Liver (tissue), 3 donors: ENCODE measurements around the gene CFAP157.

Experiments
- CTCF ChIP-seq: fragments of 150-350 bp; IDR thresholded peaks from 2 replicates; pipeline ENCODE4 v1.5.1; 2017; ENCODE audit warnings: improper control_type of control experiment, low read depth, low read length; ENCODE audit not compliant: missing input control
- FOXA1 ChIP-seq: IDR thresholded peaks from 2 replicates; pipeline ENCODE4 v1.6.1; 2016; ENCODE audit warnings: antibody characterized with exemption
- GABPA ChIP-seq, 2 donors: IDR thresholded peaks in 1 of 2; conservative IDR thresholded peaks in 1 of 2; 2 replicates each; pipeline ENCODE4 v1.6.1; 2016; ENCODE audit warnings: antibody characterized with exemption in 2 of 2, mild to moderate bottlenecking in 1 of 2, moderate library complexity in 1 of 2
- JUND ChIP-seq, 2 donors: IDR thresholded peaks; 2 replicates each; pipeline ENCODE4 v1.6.1; 2016; ENCODE audit warnings: antibody characterized with exemption in 2 of 2
- RAD21 ChIP-seq, 2 donors: IDR thresholded peaks; 2 replicates each; pipeline ENCODE4 v1.6.1; 2016; ENCODE audit warnings: antibody characterized with exemption in 2 of 2, mild to moderate bottlenecking in 2 of 2
- SP1 ChIP-seq: IDR thresholded peaks from 2 replicates; pipeline ENCODE4 v1.6.1; 2018; ENCODE audit warnings: antibody characterized with exemption, mild to moderate bottlenecking
- TAF1 ChIP-seq: conservative IDR thresholded peaks from 2 replicates; pipeline ENCODE4 v1.6.1; 2016; ENCODE audit warnings: antibody characterized with exemption, mild to moderate bottlenecking
- ZBTB33 ChIP-seq: IDR thresholded peaks from 2 replicates; pipeline ENCODE4 v1.6.1; 2016; ENCODE audit warnings: antibody characterized with exemption
- TF ChIP-seq, protein P1 (sequence below): IDR thresholded peaks from 2 replicates; pipeline ENCODE4 v1.6.1; 2016; ENCODE audit warnings: antibody characterized with exemption
- donor health status: healthy.
- donor health status: healthy.

DNA sequence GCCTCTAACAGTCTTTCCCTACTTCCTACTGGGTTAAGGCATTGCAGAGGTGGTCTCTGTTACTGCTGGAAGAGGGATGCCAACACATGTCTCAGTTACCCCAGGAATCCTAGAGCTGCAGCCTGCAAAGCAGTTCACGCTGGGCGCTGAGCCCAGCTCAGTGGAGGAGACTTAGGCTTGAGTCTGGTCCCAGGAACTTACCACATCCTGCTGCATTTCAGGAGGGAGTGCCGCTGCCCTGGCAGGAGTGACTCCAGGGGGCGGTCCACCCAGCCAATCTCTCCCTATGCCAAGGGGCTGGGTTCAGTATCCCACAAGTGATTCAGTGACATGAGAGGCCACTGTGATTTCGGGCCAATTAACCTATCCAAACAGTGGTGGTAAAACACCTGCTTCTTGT is 16.7 kb downstream of the CFAP157 start:
- TF ChIP-seq CTCF (no peak), TAF1 (no peak), RAD21 (IDR thresholded peaks at IDR 0.05) (no peak), ZBTB33 (no peak), JUND (IDR thresholded peaks at IDR 0.05) (no peak), GABPA (IDR thresholded peaks at IDR 0.05 in 1 of 2, conservative IDR thresholded peaks at IDR 0.05 in 1 of 2) (no peak), SP1 (no peak), FOXA1 (no peak)
- TF ChIP-seq, protein P1, sequence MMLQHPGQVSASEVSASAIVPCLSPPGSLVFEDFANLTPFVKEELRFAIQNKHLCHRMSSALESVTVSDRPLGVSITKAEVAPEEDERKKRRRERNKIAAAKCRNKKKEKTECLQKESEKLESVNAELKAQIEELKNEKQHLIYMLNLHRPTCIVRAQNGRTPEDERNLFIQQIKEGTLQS: no peak
